NK-92 (cell line): Measurements from ENCODE around the gene OR51G2.
"Not testable (repeated sequence)": the region's sequence is repeated elsewhere in the genome, so short reads cannot be mapped to it uniquely, and the experiment has no call there.

Experiments
- DNase-seq: peaks from one replicate; lab custom pipeline; 2025; ENCODE audit not compliant: unreplicated experiment; lab: John Stamatoyannopoulos, UW

Gene OR51G2, protein sequence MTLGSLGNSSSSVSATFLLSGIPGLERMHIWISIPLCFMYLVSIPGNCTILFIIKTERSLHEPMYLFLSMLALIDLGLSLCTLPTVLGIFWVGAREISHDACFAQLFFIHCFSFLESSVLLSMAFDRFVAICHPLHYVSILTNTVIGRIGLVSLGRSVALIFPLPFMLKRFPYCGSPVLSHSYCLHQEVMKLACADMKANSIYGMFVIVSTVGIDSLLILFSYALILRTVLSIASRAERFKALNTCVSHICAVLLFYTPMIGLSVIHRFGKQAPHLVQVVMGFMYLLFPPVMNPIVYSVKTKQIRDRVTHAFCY

DNA sequence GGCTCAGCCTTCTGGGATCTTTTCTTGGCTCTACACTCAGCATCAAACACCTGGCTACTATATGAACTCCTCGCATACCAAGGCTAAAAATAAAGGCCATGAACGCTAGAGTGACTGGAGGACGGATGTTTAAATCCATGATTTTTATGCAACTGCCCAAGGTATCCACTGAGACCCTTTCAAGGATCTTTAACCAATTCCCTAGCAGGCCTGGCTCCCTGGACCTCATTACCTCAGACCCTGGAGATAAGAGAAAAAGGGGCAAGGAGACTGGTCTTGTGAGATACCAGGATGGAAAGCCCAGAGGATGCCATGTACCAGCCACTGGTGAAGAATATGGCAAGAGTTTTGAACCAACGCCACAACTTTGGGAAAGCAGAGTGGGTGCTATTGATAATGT, at the start of gene OR51G2:
Gene OR51G2, minus strand, starts transcription at position 101 of the 400 bp plus-strand sequence. CDS start 3,687 bp downstream, outside the sequence.
- DNase-seq, result no peak

DNA sequence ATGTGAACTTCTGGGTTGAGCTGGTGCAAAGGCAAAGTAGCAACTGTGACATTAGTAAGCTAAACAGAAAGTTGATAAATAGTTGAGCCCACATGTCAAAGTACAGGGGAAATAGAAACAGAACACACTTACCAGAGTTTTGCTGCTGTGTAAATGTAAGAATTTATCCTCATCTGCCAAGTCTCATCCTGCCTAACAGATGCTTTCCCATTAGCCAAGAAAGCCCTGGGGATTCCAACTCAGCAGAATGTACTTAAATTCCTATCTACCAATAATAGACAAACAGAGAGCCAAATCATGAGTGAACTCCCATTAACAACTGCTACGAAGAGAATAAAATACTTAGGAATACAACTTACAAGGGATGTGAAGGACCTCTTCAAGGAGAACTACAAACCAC, 43.7 kb upstream of the OR51G2 start:
- DNase-seq, result no peak

DNA sequence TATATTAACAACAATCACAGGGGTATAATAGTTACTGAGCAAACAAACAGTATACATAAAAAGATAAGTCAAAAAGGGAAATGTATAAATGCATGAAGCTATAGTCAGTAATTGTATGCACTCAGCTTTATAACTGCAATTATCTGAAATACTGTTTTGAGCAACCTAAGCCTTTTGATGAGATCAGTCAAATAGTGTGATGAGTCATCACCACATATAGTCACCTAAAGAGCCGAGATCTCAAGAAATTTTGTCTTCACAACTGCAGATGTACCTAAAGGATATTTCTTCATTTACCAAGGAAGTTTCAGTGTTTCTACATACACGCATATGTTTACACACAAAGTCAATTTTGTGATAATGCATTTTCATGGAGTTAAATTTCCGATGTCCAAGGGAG, 41.7 kb upstream of the OR51G2 start:
- DNase-seq, result no peak

GRCh38 chr11:4957396-4957795, 38.2 kb upstream of the OR51G2 start:
- DNase-seq, result no peak

- not testable (repeated sequence) for DNase-seq
Measured at GRCh38 chr11:4955613-4956012, 36.5 kb upstream of the OR51G2 start, which contains the start of gene OR51A2. TSS of gene OR51A2 (minus strand) at chr11:4955713. CDS start at chr11:4955713, 0 bp downstream.

DNA sequence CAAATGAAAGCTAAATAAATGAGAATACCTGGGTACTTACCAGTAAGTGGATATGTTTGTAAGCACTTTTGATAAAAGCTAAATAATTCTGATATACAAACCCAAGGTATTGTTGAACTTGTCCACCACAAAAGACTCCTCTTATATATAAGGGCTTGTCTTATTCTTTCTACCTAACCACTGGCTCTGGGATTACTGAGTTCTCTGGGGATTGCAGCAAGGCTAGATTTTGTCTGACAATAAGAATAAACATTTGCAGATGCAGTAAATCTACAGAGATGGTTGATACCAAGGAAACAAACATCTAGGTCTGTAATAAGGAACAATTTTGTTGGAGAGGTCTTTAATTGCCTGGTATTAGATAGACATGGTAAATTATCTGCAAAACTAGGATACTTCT, 28.4 kb upstream of the OR51G2 start, which contains the start of gene OR51A4:
Gene OR51A4, minus strand, starts transcription at position 101 of the 400 bp plus-strand sequence. CDS start 505 bp downstream, outside the sequence.
- no peak for DNase-seq

DNA sequence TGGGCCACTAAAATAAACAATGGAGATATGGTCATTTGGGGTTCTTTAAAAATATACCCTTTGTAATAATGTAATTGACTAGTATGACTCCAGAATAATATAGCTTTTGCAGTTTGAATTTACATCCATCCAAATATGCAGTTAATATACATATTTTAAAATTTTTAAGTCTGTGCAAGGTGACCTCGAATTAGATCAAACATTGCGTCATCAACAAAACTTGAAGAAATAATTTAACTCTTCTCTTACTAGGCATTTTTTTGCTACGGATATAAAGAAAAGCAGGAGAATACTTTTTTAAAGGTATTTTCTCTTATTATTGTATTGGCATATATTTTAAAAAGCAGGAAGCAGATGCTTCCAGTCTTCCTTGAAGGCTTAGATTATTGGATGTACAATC, 17.6 kb upstream of the OR51G2 start:
- DNase-seq, result no peak

- no peak for DNase-seq
Measured at GRCh38 chr11:4932751-4933150, 13.6 kb upstream of the OR51G2 start.

- DNase-seq, result no peak
Measured at GRCh38 chr11:4926608-4927007, 7.5 kb upstream of the OR51G2 start.

DNA sequence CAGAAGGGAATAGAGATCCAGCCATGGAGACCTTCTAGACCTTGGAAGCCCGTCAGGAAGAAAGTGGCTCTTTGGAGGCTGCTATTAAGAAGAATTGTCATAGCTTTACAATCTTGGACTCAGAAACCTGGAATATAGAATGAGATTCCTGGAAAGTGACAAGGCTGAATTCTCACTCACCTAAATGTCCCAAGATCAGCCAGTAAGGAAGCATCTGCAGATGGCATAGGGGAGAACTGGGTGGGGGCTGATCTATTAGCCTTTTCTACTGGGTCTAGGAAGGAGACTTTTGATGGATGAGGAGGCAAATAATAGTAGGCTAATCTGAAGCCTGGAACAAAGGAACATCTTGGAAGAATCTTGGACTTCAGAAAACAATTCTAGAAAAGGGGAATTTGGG, 5.1 kb upstream of the OR51G2 start, which contains the start of gene OR51G1:
Gene OR51G1, minus strand, starts transcription at position 101 of the 400 bp plus-strand sequence. Its CDS starts 0 bp downstream, at position 101.
- no peak for DNase-seq

DNA sequence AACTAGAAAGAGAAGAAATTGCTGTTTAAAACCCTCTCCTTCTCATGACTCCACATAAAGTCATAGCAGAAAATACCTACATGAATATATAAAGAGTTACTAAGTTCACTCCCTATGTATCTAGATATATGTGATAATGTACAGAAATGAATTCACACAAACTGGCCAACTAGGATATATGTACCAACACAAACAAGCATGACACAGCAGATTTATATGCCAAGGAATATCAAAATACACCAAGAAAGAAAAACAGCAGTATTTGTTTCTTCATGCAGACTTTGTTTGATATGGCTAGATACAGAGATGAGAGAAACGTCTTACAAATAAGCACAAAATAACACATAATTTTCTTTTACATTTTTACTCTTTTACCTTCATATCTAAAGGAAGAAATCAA, 3.2 kb upstream of the OR51G2 start:
- no peak for DNase-seq

DNA sequence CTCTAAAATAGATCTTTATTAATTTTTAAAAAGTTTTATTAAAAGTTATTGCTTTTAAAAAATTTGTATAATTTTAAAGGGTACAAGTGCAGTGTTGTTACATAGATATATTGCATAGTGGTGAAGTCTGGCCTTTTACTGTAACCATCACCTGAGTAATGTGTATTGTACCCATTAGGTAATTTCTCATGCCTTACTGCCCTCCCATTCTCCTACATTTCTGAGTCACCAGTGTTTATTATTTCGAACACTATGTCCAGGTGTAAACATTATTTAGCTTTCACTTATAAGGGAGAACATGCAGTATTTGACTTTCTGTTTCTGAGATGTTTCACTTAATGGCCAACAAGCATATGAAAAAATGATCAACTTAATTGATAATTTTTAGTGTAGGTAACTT, 2.6 kb upstream of the OR51G2 start:
- no peak for DNase-seq

GRCh38 chr11:4916581-4916980, 2.6 kb downstream of the OR51G2 start:
- no peak for DNase-seq

- DNase-seq, result no peak
Measured at GRCh38 chr11:4903484-4903883, 15.7 kb downstream of the OR51G2 start, which contains the start of gene OR51A7. TSS of gene OR51A7 (plus strand) at chr11:4903783. CDS start at chr11:4907370, 3,587 bp downstream.

GRCh38 chr11:4891996-4892640, 27.0 kb downstream of the OR51G2 start:
- no peak for DNase-seq

GRCh38 chr11:4890279-4890678, 28.9 kb downstream of the OR51G2 start:
- no peak for DNase-seq

- DNase-seq, result no peak
Measured at GRCh38 chr11:4887591-4887990, 31.6 kb downstream of the OR51G2 start.

DNA sequence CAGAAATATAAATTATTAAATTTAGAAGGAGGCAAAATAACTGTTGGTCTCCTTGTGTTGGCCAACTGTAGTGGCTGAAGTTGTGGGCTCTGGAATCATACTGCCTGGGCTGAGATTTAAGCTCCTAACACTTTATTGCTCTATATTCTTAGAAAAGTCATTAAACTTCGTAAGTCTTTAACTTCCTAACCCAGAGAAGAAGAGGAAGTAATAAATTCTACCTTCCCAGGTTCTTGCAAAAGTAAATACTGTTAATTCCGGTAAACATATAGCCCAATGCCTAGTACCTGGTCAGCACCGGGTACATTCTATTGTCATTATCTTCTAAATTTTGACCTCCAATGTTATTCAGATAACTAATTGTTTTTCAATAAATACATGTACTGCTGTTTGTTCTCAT, 33.0 kb downstream of the OR51G2 start:
- DNase-seq, result no peak

DNA sequence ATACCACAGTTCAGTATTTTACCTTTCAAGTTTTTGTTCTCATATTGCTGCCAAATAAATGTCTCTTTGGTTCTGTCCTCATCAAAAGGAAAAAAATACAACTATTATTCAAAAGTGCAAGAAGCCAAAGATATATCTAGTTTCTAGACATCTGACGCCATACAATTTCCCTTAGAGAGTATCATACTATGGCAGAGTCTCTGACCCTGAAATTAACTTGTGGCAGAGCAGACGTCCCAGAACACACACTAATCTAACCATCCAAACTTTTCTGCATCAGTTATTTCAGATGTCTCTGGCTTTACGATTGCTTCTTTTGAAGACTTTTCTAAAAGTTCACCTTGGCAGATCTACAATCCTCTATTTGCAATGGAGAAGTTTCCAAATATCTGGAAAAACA, 34.8 kb downstream of the OR51G2 start:
- DNase-seq, result no peak

DNA sequence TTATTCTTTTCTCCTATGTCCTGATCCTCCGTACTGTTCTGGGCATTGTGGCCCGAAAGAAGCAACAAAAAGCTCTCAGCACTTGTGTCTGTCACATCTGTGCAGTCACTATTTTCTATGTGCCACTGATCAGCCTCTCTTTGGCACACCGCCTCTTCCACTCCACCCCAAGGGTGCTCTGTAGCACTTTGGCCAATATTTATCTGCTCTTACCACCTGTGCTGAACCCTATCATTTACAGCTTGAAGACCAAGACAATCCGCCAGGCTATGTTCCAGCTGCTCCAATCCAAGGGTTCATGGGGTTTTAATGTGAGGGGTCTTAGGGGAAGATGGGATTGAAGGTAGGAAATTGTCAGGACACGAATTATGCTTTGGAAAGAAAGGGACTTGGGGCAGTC, 36.6 kb downstream of the OR51G2 start:
- DNase-seq, result no peak

- no peak for DNase-seq
Measured at GRCh38 chr11:4881860-4882500, 37.2 kb downstream of the OR51G2 start, which contains the start of gene OR51T1. TSS of gene OR51T1 (plus strand) at chr11:4881900. CDS start at chr11:4881900, 0 bp downstream.

- no peak for DNase-seq
Measured at GRCh38 chr11:4881188-4881587, 38.0 kb downstream of the OR51G2 start.
